HepG2 (cell line): ENCODE measurements around the gene WDR86. TPM values are rescaled to one million over a fixed set of nuclear protein-coding genes. Genes with fewer than 3 reads are reported as not detected.

ENCODE experiments used
- FOXO1 ChIP-seq: sonication (generic); formaldehyde crosslinking; IDR thresholded peaks from 2 replicates; pipeline ENCODE4 v1.4.0; 2020; ENCODE audit warnings: missing genetic modification reagents
- GTF2F1 ChIP-seq: fragments of 150-350 bp; IDR thresholded peaks from 2 replicates; pipeline ENCODE4 v1.6.1; 2014; ENCODE audit warnings: low read length
- RXRB ChIP-seq: IDR thresholded peaks from 2 replicates; pipeline ENCODE4 v1.6.1; 2016; ENCODE audit warnings: borderline replicate concordance, missing genetic modification reagents, missing compliant biosample characterization
- SP2 ChIP-seq: sonication (generic); formaldehyde crosslinking; IDR thresholded peaks from 2 replicates; pipeline ENCODE4 v1.5.1; 2020; ENCODE audit warnings: mild to moderate bottlenecking, missing genetic modification reagents
- ZNF30 ChIP-seq: sonication (generic); formaldehyde crosslinking; IDR thresholded peaks from 2 replicates; pipeline ENCODE4 v1.5.0; 2020; ENCODE audit warnings: mild to moderate bottlenecking, missing genetic modification reagents
- ZNF326 ChIP-seq: sonication (generic); formaldehyde crosslinking; IDR thresholded peaks from 2 replicates; pipeline ENCODE4 v1.4.0; 2020; ENCODE audit warnings: missing genetic modification reagents, borderline replicate concordance
- polyA plus RNA-seq, 8 experiments: library from polyadenylated mRNA; depleted of rRNA in 3 of 8; stranded (reverse) in 7 of 8; unstranded in 1 of 8; fragments of >200 nt; fragmentation: Illumina TruSeq in 4 of 8; extraction: Trizol in 4 of 8; gene quantifications; 2 replicates each; pipeline versions ENCODE4 v1.2.1 to v1.2.3, GENCODE V29; 2011 to 2016; ENCODE audit warnings: low read depth in 4 of 8, missing spikeins in 1 of 8, mixed read lengths in 1 of 8; ENCODE audit not compliant: insufficient read depth in 1 of 8
- total RNA-seq, 5 experiments: library from RNA; depleted of rRNA; stranded (reverse); fragments of >200 nt; fragmentation: Illumina TruSeq; extraction: Trizol; gene quantifications; 2 replicates each; pipeline ENCODE4 v1.2.3, GENCODE V29; 2016; ENCODE audit warnings: low read depth in 1 of 5
- TF ChIP-seq, protein P1 (sequence below): sonication (generic); formaldehyde crosslinking; IDR thresholded peaks from 2 replicates; pipeline ENCODE4 v1.4.0; 2020; ENCODE audit warnings: mild to moderate bottlenecking, missing genetic modification reagents, borderline replicate concordance
- TF ChIP-seq, protein P2 (sequence below): sonication (generic); formaldehyde crosslinking; conservative IDR thresholded peaks from 2 replicates; pipeline ENCODE4 v1.8.1; 2023; ENCODE audit warnings: missing genetic modification reagents

The WDR86 gene
- total and polyA plus RNA-seq, 2 of the 13 experiments (the other 11 are each of a cell fraction or from before 2014, with no cell fraction given): 0.11 to 2.9 TPM

DNA sequence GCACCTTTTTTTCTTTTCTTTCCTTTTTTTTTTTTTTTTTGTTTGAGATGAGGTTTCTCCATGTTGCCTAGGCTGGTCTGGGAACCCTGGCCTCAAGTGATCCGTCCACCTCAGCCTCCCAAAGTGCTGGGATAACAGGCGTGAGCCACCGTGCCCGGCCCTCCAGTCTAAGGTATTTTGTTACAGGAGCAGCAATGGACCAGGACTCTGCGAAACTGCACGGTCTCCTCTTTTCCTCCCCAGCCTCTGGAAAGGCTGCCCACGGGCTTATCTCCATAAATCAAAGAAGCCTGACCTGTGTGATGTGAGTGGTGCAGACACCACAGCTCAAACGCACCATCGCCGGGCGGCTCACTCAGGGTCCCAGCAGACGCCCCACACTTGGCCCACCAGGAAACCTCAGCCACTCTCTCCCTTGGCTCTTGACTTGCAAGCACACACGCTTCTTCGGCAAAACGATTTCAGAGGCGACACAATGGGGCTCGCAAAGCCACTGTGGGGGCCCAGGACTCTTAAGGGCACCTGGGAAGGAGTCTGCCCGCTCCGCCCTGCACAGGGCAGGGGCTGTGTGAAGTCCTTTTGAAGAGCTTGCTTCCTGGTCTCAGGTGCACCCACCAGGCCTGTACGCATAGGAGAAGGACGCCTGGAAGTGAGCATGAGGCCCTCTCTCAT, 20.6 kb downstream of the WDR86 start (continued):
- TF ChIP-seq, protein P1, sequence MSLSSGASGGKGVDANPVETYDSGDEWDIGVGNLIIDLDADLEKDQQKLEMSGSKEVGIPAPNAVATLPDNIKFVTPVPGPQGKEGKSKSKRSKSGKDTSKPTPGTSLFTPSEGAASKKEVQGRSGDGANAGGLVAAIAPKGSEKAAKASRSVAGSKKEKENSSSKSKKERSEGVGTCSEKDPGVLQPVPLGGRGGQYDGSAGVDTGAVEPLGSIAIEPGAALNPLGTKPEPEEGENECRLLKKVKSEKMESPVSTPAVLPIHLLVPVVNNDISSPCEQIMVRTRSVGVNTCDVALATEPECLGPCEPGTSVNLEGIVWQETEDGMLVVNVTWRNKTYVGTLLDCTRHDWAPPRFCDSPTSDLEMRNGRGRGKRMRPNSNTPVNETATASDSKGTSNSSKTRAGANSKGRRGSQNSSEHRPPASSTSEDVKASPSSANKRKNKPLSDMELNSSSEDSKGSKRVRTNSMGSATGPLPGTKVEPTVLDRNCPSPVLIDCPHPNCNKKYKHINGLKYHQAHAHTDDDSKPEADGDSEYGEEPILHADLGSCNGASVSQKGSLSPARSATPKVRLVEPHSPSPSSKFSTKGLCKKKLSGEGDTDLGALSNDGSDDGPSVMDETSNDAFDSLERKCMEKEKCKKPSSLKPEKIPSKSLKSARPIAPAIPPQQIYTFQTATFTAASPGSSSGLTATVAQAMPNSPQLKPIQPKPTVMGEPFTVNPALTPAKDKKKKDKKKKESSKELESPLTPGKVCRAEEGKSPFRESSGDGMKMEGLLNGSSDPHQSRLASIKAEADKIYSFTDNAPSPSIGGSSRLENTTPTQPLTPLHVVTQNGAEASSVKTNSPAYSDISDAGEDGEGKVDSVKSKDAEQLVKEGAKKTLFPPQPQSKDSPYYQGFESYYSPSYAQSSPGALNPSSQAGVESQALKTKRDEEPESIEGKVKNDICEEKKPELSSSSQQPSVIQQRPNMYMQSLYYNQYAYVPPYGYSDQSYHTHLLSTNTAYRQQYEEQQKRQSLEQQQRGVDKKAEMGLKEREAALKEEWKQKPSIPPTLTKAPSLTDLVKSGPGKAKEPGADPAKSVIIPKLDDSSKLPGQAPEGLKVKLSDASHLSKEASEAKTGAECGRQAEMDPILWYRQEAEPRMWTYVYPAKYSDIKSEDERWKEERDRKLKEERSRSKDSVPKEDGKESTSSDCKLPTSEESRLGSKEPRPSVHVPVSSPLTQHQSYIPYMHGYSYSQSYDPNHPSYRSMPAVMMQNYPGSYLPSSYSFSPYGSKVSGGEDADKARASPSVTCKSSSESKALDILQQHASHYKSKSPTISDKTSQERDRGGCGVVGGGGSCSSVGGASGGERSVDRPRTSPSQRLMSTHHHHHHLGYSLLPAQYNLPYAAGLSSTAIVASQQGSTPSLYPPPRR: no peak
- TF ChIP-seq GTF2F1 (no peak), RXRB (CRISPR knock-in tag) (no peak), ZNF326 (CRISPR knock-in tag) (no peak), SP2 (CRISPR knock-in tag) (no peak), ZNF30 (CRISPR knock-in tag) (no peak), FOXO1 (CRISPR knock-in tag) (no peak)
- TF ChIP-seq, protein P2, sequence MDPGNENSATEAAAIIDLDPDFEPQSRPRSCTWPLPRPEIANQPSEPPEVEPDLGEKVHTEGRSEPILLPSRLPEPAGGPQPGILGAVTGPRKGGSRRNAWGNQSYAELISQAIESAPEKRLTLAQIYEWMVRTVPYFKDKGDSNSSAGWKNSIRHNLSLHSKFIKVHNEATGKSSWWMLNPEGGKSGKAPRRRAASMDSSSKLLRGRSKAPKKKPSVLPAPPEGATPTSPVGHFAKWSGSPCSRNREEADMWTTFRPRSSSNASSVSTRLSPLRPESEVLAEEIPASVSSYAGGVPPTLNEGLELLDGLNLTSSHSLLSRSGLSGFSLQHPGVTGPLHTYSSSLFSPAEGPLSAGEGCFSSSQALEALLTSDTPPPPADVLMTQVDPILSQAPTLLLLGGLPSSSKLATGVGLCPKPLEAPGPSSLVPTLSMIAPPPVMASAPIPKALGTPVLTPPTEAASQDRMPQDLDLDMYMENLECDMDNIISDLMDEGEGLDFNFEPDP (CRISPR knock-in tag): no peak
